NB4 (cell line): ENCODE measurements around the gene FADS3.

Experiments used
- DNase-seq: peaks from one replicate; pipeline ENCODE4 v3.0.0; 2010; ENCODE audit warnings: low read depth
- H3K4me3 ChIP-seq: one replicate; pipeline ENCODE4 v1.5.1; 2011; ENCODE audit warnings: mild to moderate bottlenecking, low read depth, low read length, moderate library complexity
- MYC ChIP-seq: IDR thresholded peaks from 2 replicates; pipeline ENCODE4 v1.6.1; 2011; ENCODE audit warnings: low read depth, low read length
- POLR2A ChIP-seq: IDR thresholded peaks from 2 replicates; pipeline ENCODE4 v1.6.1; 2011; ENCODE audit warnings: mild to moderate bottlenecking; ENCODE audit not compliant: insufficient read length; ENCODE audit errors: extremely low read depth
- TF ChIP-seq, protein P1 (sequence below): IDR thresholded peaks from one replicate; pipeline ENCODE4 v1.5.1; 2012; ENCODE audit warnings: low read depth, low read length
- TF ChIP-seq, protein P2 (sequence below): IDR thresholded peaks from 2 replicates; pipeline ENCODE4 v1.6.1; 2011; ENCODE audit warnings: low read depth, low read length

Gene FADS3

GRCh38 chr11:61901397-61901796 lies 10.1 kb upstream of the FADS3 start:
- TF ChIP-seq MYC (no peak), POLR2A (no peak)
- TF ChIP-seq, protein P1, sequence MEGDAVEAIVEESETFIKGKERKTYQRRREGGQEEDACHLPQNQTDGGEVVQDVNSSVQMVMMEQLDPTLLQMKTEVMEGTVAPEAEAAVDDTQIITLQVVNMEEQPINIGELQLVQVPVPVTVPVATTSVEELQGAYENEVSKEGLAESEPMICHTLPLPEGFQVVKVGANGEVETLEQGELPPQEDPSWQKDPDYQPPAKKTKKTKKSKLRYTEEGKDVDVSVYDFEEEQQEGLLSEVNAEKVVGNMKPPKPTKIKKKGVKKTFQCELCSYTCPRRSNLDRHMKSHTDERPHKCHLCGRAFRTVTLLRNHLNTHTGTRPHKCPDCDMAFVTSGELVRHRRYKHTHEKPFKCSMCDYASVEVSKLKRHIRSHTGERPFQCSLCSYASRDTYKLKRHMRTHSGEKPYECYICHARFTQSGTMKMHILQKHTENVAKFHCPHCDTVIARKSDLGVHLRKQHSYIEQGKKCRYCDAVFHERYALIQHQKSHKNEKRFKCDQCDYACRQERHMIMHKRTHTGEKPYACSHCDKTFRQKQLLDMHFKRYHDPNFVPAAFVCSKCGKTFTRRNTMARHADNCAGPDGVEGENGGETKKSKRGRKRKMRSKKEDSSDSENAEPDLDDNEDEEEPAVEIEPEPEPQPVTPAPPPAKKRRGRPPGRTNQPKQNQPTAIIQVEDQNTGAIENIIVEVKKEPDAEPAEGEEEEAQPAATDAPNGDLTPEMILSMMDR, result no peak
- TF ChIP-seq, protein P2, sequence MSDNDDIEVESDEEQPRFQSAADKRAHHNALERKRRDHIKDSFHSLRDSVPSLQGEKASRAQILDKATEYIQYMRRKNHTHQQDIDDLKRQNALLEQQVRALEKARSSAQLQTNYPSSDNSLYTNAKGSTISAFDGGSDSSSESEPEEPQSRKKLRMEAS, result no peak
- no peak overlapping the region for H3K4me3 ChIP-seq
- peak; percentile 41 for DNase-seq

GRCh38 chr11:61900251-61900650 lies 8.9 kb upstream of the FADS3 start:
- DNase-seq, result no peak
- no peak overlapping the region for H3K4me3 ChIP-seq
- TF ChIP-seq, protein P1, result no peak
- TF ChIP-seq MYC (no peak), POLR2A (no peak)
- TF ChIP-seq, protein P2, result no peak

DNA sequence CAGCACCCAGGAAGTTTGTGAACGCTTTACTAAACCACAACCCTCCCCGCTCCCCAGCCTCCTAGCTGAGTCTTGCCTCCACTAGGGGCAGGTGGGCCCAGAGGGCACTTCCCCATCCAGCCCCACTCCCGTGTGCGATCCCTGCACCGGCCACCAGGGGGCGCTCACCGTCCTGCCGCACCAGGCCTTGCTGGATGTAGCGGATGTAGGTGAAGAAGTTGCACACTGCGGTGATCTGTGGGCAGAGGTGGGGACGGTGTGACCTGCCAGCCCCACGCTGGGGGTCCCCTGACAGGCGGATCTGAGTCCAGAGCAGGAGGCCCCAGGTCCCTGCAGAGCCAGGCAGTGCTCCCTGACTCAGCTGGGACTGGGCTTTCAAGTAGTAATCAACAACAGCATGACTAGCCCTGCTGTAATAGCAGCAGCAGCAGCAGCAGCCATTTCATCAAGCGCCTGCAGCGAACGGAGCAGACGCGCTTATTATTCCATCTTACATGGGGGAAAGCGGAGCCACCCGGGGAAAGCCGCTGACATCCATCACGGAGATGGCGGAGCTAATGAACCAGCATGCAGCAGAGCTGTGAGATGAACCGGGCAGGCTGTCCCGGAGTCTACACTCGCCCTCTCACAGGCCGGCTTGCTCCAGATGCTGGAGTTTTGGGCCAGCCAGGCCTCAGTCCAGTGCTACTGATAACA lies 7.9 kb upstream of the FADS3 start:
- TF ChIP-seq, protein P2, result peak; percentile 59
- TF ChIP-seq, protein P1, result peak; percentile 100
- TF ChIP-seq POLR2A, result no peak
- DNase-seq, result peak; percentile 91
- H3K4me3 ChIP-seq, result no peak overlapping the region

- TF ChIP-seq, protein P1, result no peak
- TF ChIP-seq POLR2A, result no peak
- TF ChIP-seq, protein P2, result no peak
- TF ChIP-seq MYC, result no peak
- no peak for DNase-seq
- H3K4me3 ChIP-seq, result no peak overlapping the region
These were observed 6.9 kb upstream of the FADS3 start for GRCh38 chr11:61898247-61898582.

DNA sequence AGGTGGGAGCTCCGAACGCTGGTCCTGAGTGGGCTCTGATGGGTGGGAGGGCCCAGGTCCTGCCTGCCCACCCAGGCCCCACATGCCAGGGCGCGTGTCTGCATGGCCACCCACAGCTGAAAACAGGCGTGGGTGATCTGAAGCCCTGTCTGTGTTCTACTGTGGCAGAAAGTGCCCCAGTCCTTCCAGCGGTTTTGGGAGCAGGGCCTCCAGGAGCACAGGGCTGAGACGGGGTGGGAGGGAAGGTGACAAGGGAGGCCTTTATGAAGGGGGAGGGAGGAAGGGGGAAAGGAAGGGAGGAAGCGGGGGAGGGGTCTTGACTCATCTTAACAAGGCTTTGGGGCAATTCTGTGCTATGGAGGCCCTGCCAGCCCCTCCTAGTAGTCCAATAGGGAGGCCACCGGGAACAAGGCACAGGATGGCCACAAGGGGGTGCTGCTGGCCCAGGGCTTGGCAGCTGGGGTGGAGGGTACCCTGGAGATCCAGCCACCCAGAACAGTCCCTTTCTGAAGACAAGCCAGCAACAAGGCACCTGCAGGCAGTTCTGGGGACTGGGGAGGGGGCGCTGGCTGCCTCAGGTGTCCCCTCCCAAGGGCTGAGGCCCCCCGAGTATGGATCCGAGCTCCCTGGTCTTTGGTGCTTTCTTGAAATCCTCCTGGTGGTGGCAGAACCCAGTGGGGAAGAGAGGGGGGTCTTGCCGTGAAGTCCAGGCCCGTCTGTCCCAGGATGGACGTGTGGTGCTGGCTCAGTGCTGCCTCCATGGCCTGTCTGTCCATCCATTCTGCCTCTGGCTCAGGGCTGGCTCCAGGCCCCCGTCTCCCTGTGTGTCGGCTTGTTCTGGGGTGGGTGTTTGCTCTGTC lies 6.3 kb upstream of the FADS3 start:
- DNase-seq, result peak; percentile 85
- TF ChIP-seq MYC, result no peak
- no peak for TF ChIP-seq POLR2A
- TF ChIP-seq, protein P1, result peak; percentile 87
- TF ChIP-seq, protein P2, result no peak
- no peak overlapping the region for H3K4me3 ChIP-seq
